ENCODE data around the gene TSHZ2. TPM values are rescaled to one million over a fixed set of nuclear protein-coding genes. Genes with fewer than 3 reads are reported as not detected.

The TSHZ2 gene
- polyA plus RNA-seq, 1 donor: 10.7 TPM

GRCh38 chr20:53298260-53298659 lies 326.1 kb downstream of the TSHZ2 start:
- no peak for DNase-seq
- H3K36me3 ChIP-seq (ENCODE audit: control insufficient read depth, insufficient read depth, low read length): no peaks in the 10 kb centered on the region
- H3K27ac ChIP-seq (ENCODE audit: low read length): no peak overlapping the region
- H3K9me3 ChIP-seq (ENCODE audit: control insufficient read depth, low read depth, low read length): no peaks in the 10 kb centered on the region
- H3K27me3 ChIP-seq (ENCODE audit: control insufficient read depth, insufficient read depth, low read length): no peaks in the 10 kb centered on the region
- H3K4me1 ChIP-seq (ENCODE audit: control insufficient read depth, insufficient read depth, low read length): no peaks in the 10 kb centered on the region
- no peak overlapping the region for H3K4me3 ChIP-seq (ENCODE audit: low read length)
- WGBS (ENCODE audit: insufficient coverage, low lambda C conversion rate): 90% methylated on average over 2 of the region's 6 CpGs

- WGBS (ENCODE audit: insufficient coverage, low lambda C conversion rate): no CpG with 5 or more reads among the region's 1 CpG
These were observed 326.8 kb downstream of the TSHZ2 start for GRCh38 chr20:53298911-53299310.

GRCh38 chr20:53299831-53300230 lies 327.7 kb downstream of the TSHZ2 start:
- no peaks in the 10 kb centered on the region for H3K9me3 ChIP-seq (ENCODE audit: control insufficient read depth, low read depth, low read length)
- no peaks in the 10 kb centered on the region for H3K36me3 ChIP-seq (ENCODE audit: control insufficient read depth, insufficient read depth, low read length)
- WGBS (ENCODE audit: insufficient coverage, low lambda C conversion rate): 17% methylated on average over 1 of the region's 4 CpGs
- H3K4me1 ChIP-seq (ENCODE audit: control insufficient read depth, insufficient read depth, low read length): no peaks in the 10 kb centered on the region
- H3K27me3 ChIP-seq (ENCODE audit: control insufficient read depth, insufficient read depth, low read length): no peaks in the 10 kb centered on the region
- H3K4me3 ChIP-seq (ENCODE audit: low read length): no peak overlapping the region
- DNase-seq: no peak
- H3K27ac ChIP-seq (ENCODE audit: low read length): no peak overlapping the region

More at GRCh38 chr20:53298911-53299310, 326.8 kb downstream of the TSHZ2 start:
- Histone ChIP-seq H3K4me1 (ENCODE audit: control insufficient read depth, insufficient read depth, low read length) (no peaks in the 10 kb centered on the region), H3K27me3 (ENCODE audit: control insufficient read depth, insufficient read depth, low read length) (no peaks in the 10 kb centered on the region), H3K9me3 (ENCODE audit: control insufficient read depth, low read depth, low read length) (no peaks in the 10 kb centered on the region), H3K27ac (ENCODE audit: low read length) (no peak overlapping the region), H3K4me3 (ENCODE audit: low read length) (no peak overlapping the region), H3K36me3 (ENCODE audit: control insufficient read depth, insufficient read depth, low read length) (no peaks in the 10 kb centered on the region)
- no peak for DNase-seq

GRCh38 chr20:53301869-53302268 lies 329.7 kb downstream of the TSHZ2 start:
- no peak overlapping the region for H3K4me3 ChIP-seq (ENCODE audit: low read length)
- no peak for DNase-seq
- no peak overlapping the region for H3K27ac ChIP-seq (ENCODE audit: low read length)
- 100% methylated on average over 4 of the region's 13 CpGs for WGBS (ENCODE audit: insufficient coverage, low lambda C conversion rate)
- H3K36me3 ChIP-seq (ENCODE audit: control insufficient read depth, insufficient read depth, low read length): no peaks in the 10 kb centered on the region
- H3K9me3 ChIP-seq (ENCODE audit: control insufficient read depth, low read depth, low read length): no peaks in the 10 kb centered on the region
- H3K27me3 ChIP-seq (ENCODE audit: control insufficient read depth, insufficient read depth, low read length): no peaks in the 10 kb centered on the region
- H3K4me1 ChIP-seq (ENCODE audit: control insufficient read depth, insufficient read depth, low read length): no peaks in the 10 kb centered on the region

GRCh38 chr20:53302695-53303412 lies 330.7 kb downstream of the TSHZ2 start:
- Histone ChIP-seq H3K36me3 (ENCODE audit: control insufficient read depth, insufficient read depth, low read length) (no peaks in the 10 kb centered on the region), H3K27me3 (ENCODE audit: control insufficient read depth, insufficient read depth, low read length) (no peaks in the 10 kb centered on the region), H3K9me3 (ENCODE audit: control insufficient read depth, low read depth, low read length) (no peaks in the 10 kb centered on the region), H3K27ac (ENCODE audit: low read length) (no peak overlapping the region), H3K4me3 (ENCODE audit: low read length) (no peak overlapping the region), H3K4me1 (ENCODE audit: control insufficient read depth, insufficient read depth, low read length) (no peaks in the 10 kb centered on the region)
- DNase-seq: no peak
- 74% methylated on average over 3 of the region's 8 CpGs for WGBS (ENCODE audit: insufficient coverage, low lambda C conversion rate)

GRCh38 chr20:53303413-53303760 lies 331.2 kb downstream of the TSHZ2 start:
- no peaks in the 10 kb centered on the region for H3K27me3 ChIP-seq (ENCODE audit: control insufficient read depth, insufficient read depth, low read length)
- no peak overlapping the region for H3K27ac ChIP-seq (ENCODE audit: low read length)
- H3K36me3 ChIP-seq (ENCODE audit: control insufficient read depth, insufficient read depth, low read length): no peaks in the 10 kb centered on the region
- no peak overlapping the region for H3K4me3 ChIP-seq (ENCODE audit: low read length)
- DNase-seq: no peak
- no peaks in the 10 kb centered on the region for H3K4me1 ChIP-seq (ENCODE audit: control insufficient read depth, insufficient read depth, low read length)
- no peaks in the 10 kb centered on the region for H3K9me3 ChIP-seq (ENCODE audit: control insufficient read depth, low read depth, low read length)
- WGBS (ENCODE audit: insufficient coverage, low lambda C conversion rate): no CpG with 5 or more reads among the region's 4 CpGs

GRCh38 chr20:53304146-53304545 lies 332.0 kb downstream of the TSHZ2 start:
- Histone ChIP-seq H3K27me3 (ENCODE audit: control insufficient read depth, insufficient read depth, low read length) (peaks cover 3% of the 10 kb centered on the region), H3K4me1 (ENCODE audit: control insufficient read depth, insufficient read depth, low read length) (no peaks in the 10 kb centered on the region), H3K9me3 (ENCODE audit: control insufficient read depth, low read depth, low read length) (no peaks in the 10 kb centered on the region), H3K27ac (ENCODE audit: low read length) (no peak overlapping the region), H3K4me3 (ENCODE audit: low read length) (no peak overlapping the region), H3K36me3 (ENCODE audit: control insufficient read depth, insufficient read depth, low read length) (no peaks in the 10 kb centered on the region)
- no peak for DNase-seq
- no CpG with 5 or more reads among the region's 3 CpGs for WGBS (ENCODE audit: insufficient coverage, low lambda C conversion rate)

GRCh38 chr20:53306192-53306805 lies 334.1 kb downstream of the TSHZ2 start:
- H3K4me3 ChIP-seq (ENCODE audit: low read length): no peak overlapping the region
- DNase-seq: no peak
- H3K27me3 ChIP-seq (ENCODE audit: control insufficient read depth, insufficient read depth, low read length): peaks cover 3% of the 10 kb centered on the region
- WGBS (ENCODE audit: insufficient coverage, low lambda C conversion rate): 67% methylated on average over 5 of the region's 8 CpGs
- H3K27ac ChIP-seq (ENCODE audit: low read length): no peak overlapping the region
- no peaks in the 10 kb centered on the region for H3K4me1 ChIP-seq (ENCODE audit: control insufficient read depth, insufficient read depth, low read length)
- H3K36me3 ChIP-seq (ENCODE audit: control insufficient read depth, insufficient read depth, low read length): no peaks in the 10 kb centered on the region
- no peaks in the 10 kb centered on the region for H3K9me3 ChIP-seq (ENCODE audit: control insufficient read depth, low read depth, low read length)

GRCh38 chr20:53307964-53308597 lies 335.9 kb downstream of the TSHZ2 start:
- DNase-seq: peak; percentile 10 to 14
- Histone ChIP-seq H3K27me3 (ENCODE audit: control insufficient read depth, insufficient read depth, low read length) (peaks cover 3% of the 10 kb centered on the region), H3K27ac (ENCODE audit: low read length) (no peak overlapping the region), H3K36me3 (ENCODE audit: control insufficient read depth, insufficient read depth, low read length) (no peaks in the 10 kb centered on the region), H3K4me1 (ENCODE audit: control insufficient read depth, insufficient read depth, low read length) (no peaks in the 10 kb centered on the region), H3K4me3 (ENCODE audit: low read length) (no peak overlapping the region), H3K9me3 (ENCODE audit: control insufficient read depth, low read depth, low read length) (no peaks in the 10 kb centered on the region)
- 87% methylated on average over 4 of the region's 16 CpGs for WGBS (ENCODE audit: insufficient coverage, low lambda C conversion rate)

- no peak for DNase-seq
- WGBS (ENCODE audit: insufficient coverage, low lambda C conversion rate): no CpG with 5 or more reads among the region's 2 CpGs
- Histone ChIP-seq H3K9me3 (ENCODE audit: control insufficient read depth, low read depth, low read length) (no peaks in the 10 kb centered on the region), H3K4me3 (ENCODE audit: low read length) (no peak overlapping the region), H3K4me1 (ENCODE audit: control insufficient read depth, insufficient read depth, low read length) (no peaks in the 10 kb centered on the region), H3K27me3 (ENCODE audit: control insufficient read depth, insufficient read depth, low read length) (peaks cover 3% of the 10 kb centered on the region), H3K36me3 (ENCODE audit: control insufficient read depth, insufficient read depth, low read length) (no peaks in the 10 kb centered on the region), H3K27ac (ENCODE audit: low read length) (no peak overlapping the region)
These were observed 337.4 kb downstream of the TSHZ2 start for GRCh38 chr20:53309515-53309914.

All from large intestine (tissue), 3 donors.